NCI-H1436 treated with DMSO at 0.1 percent for 48 hours (cell line): ENCODE data around the gene PPP3CB.

Experiments
- DNase-seq: peaks from one replicate; lab custom pipeline; 2025; lab: John Stamatoyannopoulos, UW

Gene PPP3CB

DNA sequence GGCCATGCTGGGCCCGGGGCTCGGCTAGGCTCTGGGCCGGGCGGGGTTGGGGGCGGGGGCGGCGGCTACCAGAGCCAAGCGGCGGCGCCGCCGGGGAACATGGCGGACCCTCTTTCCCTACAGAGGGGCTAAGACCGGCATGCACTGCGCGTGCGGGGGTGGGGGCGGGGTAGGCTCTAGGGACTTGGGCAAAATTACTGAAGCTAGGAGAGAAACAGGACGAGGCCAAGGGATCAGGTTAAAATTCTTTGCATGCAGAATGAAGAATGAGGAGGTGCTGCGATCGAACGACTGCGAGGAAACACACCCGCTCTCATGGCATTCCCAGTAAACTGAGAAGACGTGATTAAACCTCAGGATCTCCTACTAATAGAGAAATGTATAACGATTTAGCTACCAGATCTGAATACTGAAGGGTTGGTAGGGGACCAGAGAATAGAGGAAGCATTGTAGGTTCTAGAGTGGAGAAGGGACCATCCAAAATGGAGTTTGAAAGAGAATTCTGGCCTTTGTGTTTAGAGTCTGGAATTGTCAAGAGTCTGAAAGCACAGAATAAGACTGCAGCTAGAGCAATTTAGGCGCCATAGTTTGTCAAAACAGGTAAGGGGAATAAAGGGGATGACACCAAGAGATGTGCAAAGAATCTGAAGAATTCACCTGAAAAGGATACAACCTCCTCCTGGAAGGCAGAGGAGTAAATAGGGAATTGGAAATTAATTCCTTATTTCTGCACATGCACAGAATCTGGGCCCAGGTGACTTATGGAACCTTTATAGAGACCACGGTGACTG lies at the start of gene PPP3CB:
Gene PPP3CB (minus strand): TSS at position 141 of the 791 bp plus-strand sequence. CDS start 135 bp downstream, at position 6.
- peak; percentile 36 for DNase-seq

- DNase-seq, result no peak
Measured at GRCh38 chr10:73545357-73545756, 49.5 kb upstream of the PPP3CB start.

DNA sequence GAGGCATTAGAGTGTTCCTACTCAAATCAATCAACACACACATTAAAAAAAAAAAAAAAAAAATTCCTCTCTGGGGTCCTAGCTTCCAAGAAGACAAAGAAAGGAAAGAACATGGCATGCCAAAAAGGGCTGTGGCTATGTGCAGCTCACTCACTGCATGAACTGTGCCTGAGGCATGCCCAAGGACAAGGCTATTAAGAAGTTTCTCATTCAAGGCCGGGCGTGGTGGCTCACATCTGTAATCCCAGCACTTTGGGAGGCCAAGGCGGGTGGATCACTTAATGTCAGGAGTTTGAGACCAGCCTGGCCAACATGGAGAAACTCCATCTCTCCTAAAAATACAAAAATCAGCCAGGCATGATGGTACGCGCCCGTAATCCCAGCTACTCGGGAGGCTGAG lies 41.9 kb upstream of the PPP3CB start:
- DNase-seq, result no peak

DNA sequence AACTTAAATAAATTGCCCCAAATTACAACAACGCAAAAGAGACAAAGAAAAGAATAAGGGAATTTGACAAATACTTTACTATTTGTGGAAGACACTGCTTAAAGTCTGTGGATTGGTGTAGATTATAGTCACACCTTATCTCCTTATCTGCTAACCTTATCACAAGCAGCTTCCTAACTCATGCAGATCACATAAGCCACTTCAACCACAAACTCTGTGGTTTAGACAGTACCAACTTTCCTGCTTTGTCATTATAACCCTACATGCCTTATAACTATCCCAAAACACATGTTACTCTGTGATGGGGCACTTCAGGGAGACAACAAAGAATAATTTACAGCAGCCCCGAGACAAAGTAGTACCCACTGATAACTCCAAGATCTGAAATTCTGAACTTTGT lies 41.5 kb upstream of the PPP3CB start:
- DNase-seq, result no peak

- DNase-seq, result no peak
Measured at GRCh38 chr10:73534857-73535256, 39.0 kb upstream of the PPP3CB start.

- peak; percentile 54 for DNase-seq
Measured at GRCh38 chr10:73529089-73529832, 33.4 kb upstream of the PPP3CB start.

- DNase-seq, result no peak
Measured at GRCh38 chr10:73522263-73522662, 26.4 kb upstream of the PPP3CB start.

DNA sequence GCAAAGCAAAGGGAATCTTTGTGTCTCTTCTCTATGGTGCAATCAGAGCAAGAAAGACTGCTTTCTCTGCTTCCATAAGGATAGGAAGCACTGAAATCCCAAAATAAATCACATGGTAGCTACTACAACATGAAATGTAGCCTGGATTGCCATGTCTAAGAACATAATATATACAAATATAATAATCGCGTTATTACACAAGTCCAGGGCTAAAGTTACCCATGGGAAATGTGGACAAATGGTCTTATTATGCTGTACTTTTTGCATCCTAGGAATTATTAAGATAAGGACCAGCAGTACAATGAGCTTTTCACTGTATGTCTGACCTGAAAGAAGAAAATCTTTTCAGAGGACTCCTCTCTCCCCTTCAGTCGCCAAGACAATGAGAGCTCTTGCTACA lies 23.5 kb upstream of the PPP3CB start:
- no peak for DNase-seq

GRCh38 chr10:73517166-73517888 lies 21.5 kb upstream of the PPP3CB start:
- no peak for DNase-seq

DNA sequence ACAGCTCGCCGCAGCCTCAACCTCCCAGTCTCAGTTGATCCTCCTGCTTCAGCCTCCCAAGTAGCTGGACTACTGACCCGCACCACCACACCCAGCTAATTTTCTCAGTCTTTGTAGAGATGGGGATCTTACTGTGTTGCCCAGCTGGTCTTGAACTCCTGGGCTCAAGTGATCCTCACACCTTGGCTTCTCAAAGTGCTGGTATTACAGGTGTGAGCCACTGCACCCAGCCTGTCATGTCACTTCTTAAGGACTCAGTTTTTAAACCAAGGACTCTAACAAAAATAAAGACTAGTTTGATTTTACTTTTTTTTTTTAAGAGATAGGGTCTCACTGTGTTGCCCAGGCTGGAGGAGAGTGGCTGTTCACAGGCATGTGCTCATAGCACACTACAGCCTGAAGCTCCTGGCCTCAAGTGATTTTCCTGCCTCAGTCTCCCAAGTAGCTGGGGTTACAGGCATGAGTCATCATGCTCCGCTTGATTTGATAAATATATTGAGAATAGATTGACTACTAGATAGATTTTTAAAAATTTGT lies 16.5 kb upstream of the PPP3CB start:
- DNase-seq, result no peak

GRCh38 chr10:73509695-73510094 lies 13.9 kb upstream of the PPP3CB start:
- no peak for DNase-seq

GRCh38 chr10:73506491-73506890 lies 10.7 kb upstream of the PPP3CB start:
- DNase-seq, result no peak

DNA sequence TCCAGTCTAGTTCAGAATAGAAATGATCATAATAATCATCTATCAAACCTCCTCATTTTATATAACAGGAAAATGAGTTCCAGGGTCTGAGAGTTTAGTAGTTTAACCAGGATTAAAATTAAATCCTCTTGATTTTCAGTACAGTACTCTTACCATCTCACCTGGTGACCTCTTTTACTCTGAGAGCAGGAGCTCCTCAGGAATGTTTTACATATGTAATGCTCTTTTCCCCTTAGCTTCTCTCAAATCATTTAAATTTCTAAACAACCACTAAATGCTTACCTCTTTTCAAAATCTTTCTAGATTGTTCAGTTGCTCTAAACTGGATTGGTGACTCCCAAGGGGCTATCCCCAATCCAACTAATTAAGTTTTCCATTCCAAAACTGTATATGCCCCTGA lies 10.2 kb upstream of the PPP3CB start:
- no peak for DNase-seq

- no peak for DNase-seq
Measured at GRCh38 chr10:73503037-73503436, 7.2 kb upstream of the PPP3CB start.

DNA sequence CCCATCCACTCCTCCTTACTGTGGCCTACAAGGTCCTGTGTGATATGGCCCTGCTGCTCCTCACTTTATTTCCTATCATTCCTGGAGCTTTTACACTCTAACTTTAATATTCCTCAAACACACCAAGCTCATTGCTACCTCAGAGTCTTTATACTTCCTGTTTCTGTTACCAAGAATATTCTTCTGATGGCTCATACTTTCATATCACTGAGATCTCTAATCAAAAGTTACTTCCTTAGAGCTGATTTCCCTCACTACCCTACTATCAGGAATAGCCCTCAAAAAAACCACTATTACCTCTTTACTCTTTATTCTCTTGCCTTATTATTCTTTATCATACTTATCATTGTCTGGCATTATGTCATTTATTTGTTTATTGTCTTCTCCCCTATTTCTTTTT lies 5.8 kb upstream of the PPP3CB start:
- DNase-seq, result no peak

DNA sequence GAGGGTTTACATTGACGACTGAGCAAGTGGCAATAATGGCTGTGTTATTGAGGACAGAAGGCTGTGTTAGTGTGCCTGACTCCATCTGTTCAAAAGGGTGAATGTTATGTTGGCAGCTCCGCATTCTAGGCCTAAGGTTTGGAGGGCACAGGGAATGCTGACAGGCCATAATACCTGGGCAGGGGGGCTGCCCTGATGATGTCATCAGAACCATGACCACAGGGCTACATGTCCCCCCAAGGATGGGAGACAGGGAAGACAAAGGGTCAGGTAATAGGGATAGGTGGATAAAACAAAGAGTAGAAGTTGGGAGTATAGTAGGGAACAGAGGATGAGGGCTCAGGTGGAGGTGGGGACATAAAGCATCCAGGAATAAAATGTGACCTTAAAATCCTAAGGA lies 1.8 kb upstream of the PPP3CB start:
- DNase-seq, result no peak

DNA sequence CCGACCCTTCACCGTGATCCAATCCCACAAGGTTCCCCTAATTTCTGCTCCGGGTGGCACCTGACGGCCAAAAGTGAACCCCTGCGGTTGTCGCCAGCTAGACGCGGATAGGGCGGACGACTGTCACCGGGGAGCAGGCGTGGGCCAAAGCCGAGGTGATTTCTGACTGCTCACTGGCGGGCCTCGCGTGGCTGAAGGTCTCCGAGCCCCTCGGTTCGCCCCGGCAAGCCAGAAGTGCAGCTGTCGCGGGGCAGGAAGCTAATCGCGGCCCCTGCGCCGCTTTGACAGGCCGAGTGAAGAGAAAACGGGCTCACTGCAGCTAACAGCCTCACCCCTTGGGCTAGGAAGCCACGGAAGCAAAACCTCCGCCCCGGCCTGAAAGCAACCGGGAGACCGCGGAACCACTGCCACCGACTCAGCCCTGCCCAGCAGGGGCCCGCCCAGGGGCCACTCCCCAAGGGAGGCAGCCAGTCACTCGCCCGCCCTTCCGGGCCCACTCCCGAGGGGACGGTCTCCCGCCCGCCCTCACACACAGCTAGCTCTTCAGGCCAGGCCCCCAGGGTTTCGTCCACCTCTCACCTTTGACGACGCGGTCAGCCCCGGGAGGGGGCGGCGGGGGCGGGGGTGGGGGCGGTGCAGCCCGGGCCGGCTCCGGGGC lies 469 bp downstream of the PPP3CB start:
- peak; percentile 22 for DNase-seq

DNA sequence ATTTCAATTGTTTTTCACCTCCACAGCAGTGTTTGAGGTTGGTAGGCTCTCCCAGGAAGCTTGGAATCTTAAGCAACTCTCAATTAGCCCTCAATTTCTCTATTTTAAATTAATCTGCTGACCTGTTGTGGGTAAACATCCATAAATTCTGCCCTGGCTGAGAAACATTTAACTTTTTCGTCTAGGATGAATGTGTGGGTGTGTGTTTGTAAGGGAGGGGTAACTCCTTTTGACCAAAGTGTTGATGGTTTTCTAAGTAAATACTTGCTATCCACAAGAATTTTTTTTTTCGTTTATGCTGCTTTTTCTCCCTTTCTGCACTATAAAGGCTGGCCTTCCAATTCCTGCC lies 973 bp downstream of the PPP3CB start:
- DNase-seq, result no peak

- no peak for DNase-seq
Measured at GRCh38 chr10:73494213-73494612, 1.6 kb downstream of the PPP3CB start.

GRCh38 chr10:73493781-73494180 lies 2.0 kb downstream of the PPP3CB start:
- DNase-seq, result no peak

- DNase-seq, result no peak
Measured at GRCh38 chr10:73486601-73487000, 9.2 kb downstream of the PPP3CB start.

GRCh38 chr10:73485320-73485719 lies 10.5 kb downstream of the PPP3CB start:
- DNase-seq, result no peak
